Muscle of leg (tissue), 11 donors: ENCODE results near the gene OR5M3. TPM values are rescaled to one million over a fixed set of nuclear protein-coding genes. Genes with fewer than 3 reads are reported as not detected.

ENCODE experiments used
- DNase-seq: peaks from one replicate; pipeline ENCODE4 v3.0.0; 2013
- H3K27ac ChIP-seq: one replicate; pipeline ENCODE4 v1.5.1; 2013; ENCODE audit warnings: mild to moderate bottlenecking, low read length, control low read depth
- H3K27me3 ChIP-seq: one replicate; pipeline ENCODE4 v1.6.1; 2013; ENCODE audit warnings: low read length; ENCODE audit not compliant: control insufficient read depth, insufficient read depth
- H3K36me3 ChIP-seq: one replicate; pipeline ENCODE4 v1.6.1; 2013; ENCODE audit warnings: low read length; ENCODE audit not compliant: control insufficient read depth, insufficient read depth
- H3K4me1 ChIP-seq: one replicate; pipeline ENCODE4 v1.6.1; 2013; ENCODE audit warnings: low read length; ENCODE audit not compliant: control insufficient read depth, insufficient read depth
- H3K4me3 ChIP-seq: one replicate; pipeline ENCODE4 v1.5.1; 2013; ENCODE audit warnings: low read length, control low read depth
- H3K9me3 ChIP-seq: replicated peaks from 2 replicates; pipeline ENCODE4 v1.6.1; 2013; ENCODE audit warnings: low read depth, low read length; ENCODE audit not compliant: control insufficient read depth
- WGBS: methylation state at CpG from one replicate; pipeline ENCODE4 v1.1.5; 2013; ENCODE audit warnings: missing lambda C conversion rate; ENCODE audit not compliant: insufficient coverage; 5-methylcytosine and 5-hydroxymethylcytosine counted together
- polyA plus RNA-seq, 8 donors: library from polyadenylated mRNA; unstranded; fragments of 120-200 nt; gene quantifications; one replicate each; pipeline versions ENCODE4 v1.2.1 to v1.2.3, GENCODE V29; 2013; ENCODE audit warnings: inconsistent platforms in 1 of 8, low replicate concordance in 1 of 8; ENCODE audit not compliant: insufficient read length in 8 of 8, insufficient read depth in 1 of 8
- total RNA-seq: library from RNA; stranded (reverse); fragments of 120-200 nt; gene quantifications from one replicate; pipeline ENCODE4 v1.2.4, GENCODE V29; 2013

OR5M3 gene
- total and polyA plus RNA-seq, 9 donors: not detected

GRCh38 chr11:56453521-56453920 is 19.6 kb downstream of the OR5M3 start:
- Histone ChIP-seq H3K27ac (no peak overlapping the region), H3K27me3 (no peaks in the 10 kb centered on the region), H3K36me3 (no peaks in the 10 kb centered on the region), H3K4me1 (no peaks in the 10 kb centered on the region), H3K4me3 (no peak overlapping the region), H3K9me3 (peaks cover 2% of the 10 kb centered on the region)
- 38% methylated on average over 2 of the region's 4 CpGs for WGBS
- DNase-seq: no peak

Other genes starting within 250 kb of the OR5M3 start
- not detected for gene OR5T2, start 239.1 kb downstream of the OR5M3 start, total RNA-seq
- gene OR5T2, start 239.1 kb downstream of the OR5M3 start, polyA plus RNA-seq: not detected
- gene OR5T3, start 221.1 kb downstream of the OR5M3 start, total RNA-seq: not detected
- not detected for gene OR5T3, start 221.1 kb downstream of the OR5M3 start, polyA plus RNA-seq
- not detected for gene OR5T1, start 199.2 kb downstream of the OR5M3 start, total RNA-seq
- not detected for gene OR5T1, start 199.2 kb downstream of the OR5M3 start, polyA plus RNA-seq
- gene OR8H1, start 181.1 kb downstream of the OR5M3 start, total RNA-seq: not detected
- under 1 TPM in 1 of 8 donors, not detected in 7; 0.12 TPM for gene OR8H1, start 181.1 kb downstream of the OR5M3 start, polyA plus RNA-seq
- not detected for gene OR8K3, start 158.2 kb downstream of the OR5M3 start, total RNA-seq
- gene OR8K3, start 158.2 kb downstream of the OR5M3 start, polyA plus RNA-seq: not detected
- gene OR8K1, start 127.3 kb downstream of the OR5M3 start, total RNA-seq: not detected
- not detected for gene OR8K1, start 127.3 kb downstream of the OR5M3 start, polyA plus RNA-seq
- gene OR8J1, start 119.1 kb downstream of the OR5M3 start, total RNA-seq: not detected
- gene OR8J1, start 119.1 kb downstream of the OR5M3 start, polyA plus RNA-seq: not detected
- gene OR8U1, start 97.7 kb downstream of the OR5M3 start, total RNA-seq: not detected
- not detected for gene OR8U1, start 97.7 kb downstream of the OR5M3 start, polyA plus RNA-seq
- not detected for gene OR5AL1, start 60.7 kb downstream of the OR5M3 start, total RNA-seq
- gene OR5AL1, start 60.7 kb downstream of the OR5M3 start, polyA plus RNA-seq: not detected
- gene OR5M8, start 18.0 kb upstream of the OR5M3 start, total RNA-seq: not detected
- gene OR5M8, start 18.0 kb upstream of the OR5M3 start, polyA plus RNA-seq: not detected
- gene OR5M11, start 69.9 kb upstream of the OR5M3 start, total RNA-seq: not detected
- not detected for gene OR5M11, start 69.9 kb upstream of the OR5M3 start, polyA plus RNA-seq
- gene OR5M10, start 104.4 kb upstream of the OR5M3 start, total RNA-seq: not detected
- gene OR5M10, start 104.4 kb upstream of the OR5M3 start, polyA plus RNA-seq: not detected
- not detected for gene OR5M1, start 141.5 kb upstream of the OR5M3 start, total RNA-seq
- not detected for gene OR5M1, start 141.5 kb upstream of the OR5M3 start, polyA plus RNA-seq
- gene OR5AP2, start 169.1 kb upstream of the OR5M3 start, total RNA-seq: not detected
- not detected for gene OR5AP2, start 169.1 kb upstream of the OR5M3 start, polyA plus RNA-seq
- gene OR5AR1, start 190.3 kb upstream of the OR5M3 start, total RNA-seq: not detected
- gene OR5AR1, start 190.3 kb upstream of the OR5M3 start, polyA plus RNA-seq: not detected
- not detected for gene OR9G1, start 225.7 kb upstream of the OR5M3 start, total RNA-seq
- not detected for gene OR9G1, start 225.7 kb upstream of the OR5M3 start, polyA plus RNA-seq